ENCODE data around the gene LHFPL6. TPM values are rescaled to one million over a fixed set of nuclear protein-coding genes. Genes with fewer than 3 reads are reported as not detected.

The LHFPL6 gene
- total RNA-seq, 1 experiment from 2014 or later: 8.9 TPM

DNA sequence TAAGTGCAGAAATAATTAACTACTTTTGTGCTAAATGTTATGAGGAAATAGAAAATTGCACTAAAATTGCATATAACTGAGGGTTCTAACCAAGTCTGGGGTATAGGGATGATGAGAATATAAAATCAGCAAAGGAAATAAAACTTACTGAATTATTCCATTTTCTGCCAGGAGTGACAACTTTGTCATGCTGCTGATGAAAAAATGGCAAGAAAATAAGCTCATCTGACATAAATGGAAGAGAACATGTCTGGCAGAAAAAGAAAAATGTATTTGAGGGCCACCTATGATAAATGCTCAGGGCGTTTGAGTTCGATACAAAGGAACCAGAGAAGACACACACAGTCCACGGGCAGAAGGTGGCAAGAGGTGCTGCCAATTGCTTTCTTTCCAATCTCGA, 78.2 kb downstream of the LHFPL6 start:
- Mint-ChIP-seq H3K9me3 (ENCODE audit: unreplicated experiment) (no peaks in the 10 kb centered on the region), H3K36me3 (ENCODE audit: insufficient read depth, unreplicated experiment) (no peaks in the 10 kb centered on the region), H3K27me3 (ENCODE audit: insufficient read depth, unreplicated experiment) (no peaks in the 10 kb centered on the region), H3K4me1 (ENCODE audit: insufficient read depth, unreplicated experiment) (peaks cover 12% of the 10 kb centered on the region), H3K27ac (ENCODE audit: low read depth, unreplicated experiment) (no peak overlapping the region), H3K4me3 (ENCODE audit: unreplicated experiment) (no peak overlapping the region)
- ChIA-PET POLR2A (no interaction called here), CTCF (interaction anchor here (0.6 kb wide), 1 partner anchor 38 kb away, joined by 3 read pairs; no protein-coding TSS in a partner anchor)
- no TSS peak for BruUV-seq (replicated peaks)
- intact Hi-C loops (cut with micrococcal nuclease): no loop called here
- DNase-seq (ENCODE audit: unreplicated experiment): no peak
- TF ChIP-seq, protein P1, sequence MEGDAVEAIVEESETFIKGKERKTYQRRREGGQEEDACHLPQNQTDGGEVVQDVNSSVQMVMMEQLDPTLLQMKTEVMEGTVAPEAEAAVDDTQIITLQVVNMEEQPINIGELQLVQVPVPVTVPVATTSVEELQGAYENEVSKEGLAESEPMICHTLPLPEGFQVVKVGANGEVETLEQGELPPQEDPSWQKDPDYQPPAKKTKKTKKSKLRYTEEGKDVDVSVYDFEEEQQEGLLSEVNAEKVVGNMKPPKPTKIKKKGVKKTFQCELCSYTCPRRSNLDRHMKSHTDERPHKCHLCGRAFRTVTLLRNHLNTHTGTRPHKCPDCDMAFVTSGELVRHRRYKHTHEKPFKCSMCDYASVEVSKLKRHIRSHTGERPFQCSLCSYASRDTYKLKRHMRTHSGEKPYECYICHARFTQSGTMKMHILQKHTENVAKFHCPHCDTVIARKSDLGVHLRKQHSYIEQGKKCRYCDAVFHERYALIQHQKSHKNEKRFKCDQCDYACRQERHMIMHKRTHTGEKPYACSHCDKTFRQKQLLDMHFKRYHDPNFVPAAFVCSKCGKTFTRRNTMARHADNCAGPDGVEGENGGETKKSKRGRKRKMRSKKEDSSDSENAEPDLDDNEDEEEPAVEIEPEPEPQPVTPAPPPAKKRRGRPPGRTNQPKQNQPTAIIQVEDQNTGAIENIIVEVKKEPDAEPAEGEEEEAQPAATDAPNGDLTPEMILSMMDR (IDR thresholded peaks at IDR 0.05; ENCODE audit: unreplicated experiment): no peak

DNA sequence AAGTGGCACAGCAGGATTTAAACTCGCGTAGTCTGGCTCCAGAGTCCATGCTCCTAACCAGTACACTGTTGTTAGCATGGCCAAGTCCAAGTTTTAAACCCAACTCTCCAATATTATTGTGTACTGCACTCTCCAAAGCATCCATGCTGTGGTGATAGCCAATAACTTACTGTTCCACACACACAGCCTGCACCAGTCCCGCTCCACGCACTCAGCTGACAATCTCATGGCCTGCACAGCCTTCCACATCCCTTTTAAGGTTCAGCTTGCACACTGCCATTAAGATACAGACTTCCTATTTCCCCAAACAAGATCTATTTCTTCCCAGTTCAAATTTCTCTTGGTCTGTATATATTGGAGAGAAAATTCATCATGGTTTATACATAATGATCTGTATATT, 80.7 kb downstream of the LHFPL6 start:
- Mint-ChIP-seq H3K27ac (ENCODE audit: low read depth, unreplicated experiment) (no peak overlapping the region), H3K9me3 (ENCODE audit: unreplicated experiment) (no peaks in the 10 kb centered on the region), H3K27me3 (ENCODE audit: insufficient read depth, unreplicated experiment) (no peaks in the 10 kb centered on the region), H3K4me3 (ENCODE audit: unreplicated experiment) (no peak overlapping the region), H3K4me1 (ENCODE audit: insufficient read depth, unreplicated experiment) (peaks cover under 1% of the 10 kb centered on the region), H3K36me3 (ENCODE audit: insufficient read depth, unreplicated experiment) (no peaks in the 10 kb centered on the region)
- POLR2A ChIA-PET: interaction anchor here (0.9 kb wide), 1 partner anchor 10 kb away, joined by 3 read pairs; no protein-coding TSS in a partner anchor
- no TSS peak for BruUV-seq (replicated peaks)
- TF ChIP-seq, protein P1 (IDR thresholded peaks at IDR 0.05; ENCODE audit: unreplicated experiment): no peak
- intact Hi-C loops (cut with micrococcal nuclease): no loop called here
- CTCF ChIA-PET: interaction anchor here (0.9 kb wide), 1 partner anchor 90 kb away, joined by 3 read pairs; no protein-coding TSS in a partner anchor
- no peak for DNase-seq (ENCODE audit: unreplicated experiment)

DNA sequence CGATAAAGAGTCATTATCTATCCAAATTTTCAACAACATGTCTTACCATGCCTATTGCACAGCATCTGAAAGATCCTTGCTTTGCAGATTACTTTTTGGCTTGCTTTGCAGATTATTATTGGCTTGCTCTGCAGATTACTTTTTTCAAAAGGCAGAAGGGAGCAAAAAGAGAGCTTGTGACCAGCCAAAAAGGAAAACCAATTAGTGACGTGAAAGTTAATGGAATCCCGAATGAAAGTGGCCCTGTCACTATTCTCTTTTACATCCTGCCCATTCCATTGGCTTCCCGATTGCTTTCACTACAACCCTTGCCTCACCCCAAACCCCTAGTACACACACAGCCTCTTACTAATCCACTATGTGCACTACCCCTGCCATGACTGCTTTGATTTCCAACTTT, 81.3 kb downstream of the LHFPL6 start:
- no peaks in the 10 kb centered on the region for H3K36me3 Mint-ChIP-seq (ENCODE audit: insufficient read depth, unreplicated experiment)
- no peak overlapping the region for H3K4me3 Mint-ChIP-seq (ENCODE audit: unreplicated experiment)
- DNase-seq (ENCODE audit: unreplicated experiment): no peak
- POLR2A ChIA-PET: interaction anchor here (0.9 kb wide), 1 partner anchor 10 kb away, joined by 3 read pairs; no protein-coding TSS in a partner anchor
- TF ChIP-seq, protein P1 (IDR thresholded peaks at IDR 0.05; ENCODE audit: unreplicated experiment): no peak
- BruUV-seq (replicated peaks): no TSS peak
- intact Hi-C loops (cut with micrococcal nuclease): no loop called here
- CTCF ChIA-PET: interaction anchor here (0.9 kb wide), 1 partner anchor 90 kb away, joined by 3 read pairs; no protein-coding TSS in a partner anchor
- H3K9me3 Mint-ChIP-seq (ENCODE audit: unreplicated experiment): no peaks in the 10 kb centered on the region
- H3K27me3 Mint-ChIP-seq (ENCODE audit: insufficient read depth, unreplicated experiment): no peaks in the 10 kb centered on the region
- no peaks in the 10 kb centered on the region for H3K4me1 Mint-ChIP-seq (ENCODE audit: insufficient read depth, unreplicated experiment)
- H3K27ac Mint-ChIP-seq (ENCODE audit: low read depth, unreplicated experiment): no peak overlapping the region

DNA sequence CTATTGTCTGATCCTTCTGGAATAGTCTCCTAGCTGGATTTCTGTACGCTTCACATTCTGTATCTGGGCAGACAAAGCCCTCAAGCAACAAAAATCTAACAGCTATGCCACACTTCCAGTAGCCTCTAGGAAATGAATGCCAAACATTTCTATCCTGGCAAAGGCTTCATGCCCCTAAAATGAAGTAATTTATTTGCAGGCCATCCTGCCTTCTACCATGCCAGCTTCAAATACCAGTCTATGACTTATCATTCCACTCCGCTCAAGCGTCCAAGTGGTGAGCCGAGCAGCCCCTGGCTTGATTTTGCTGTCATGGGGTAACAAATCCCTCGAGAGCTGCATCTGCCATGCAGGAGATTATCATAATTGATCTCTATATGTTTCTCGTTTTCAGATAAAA, 86.9 kb downstream of the LHFPL6 start:
- no peak for DNase-seq (ENCODE audit: unreplicated experiment)
- peaks cover 10% of the 10 kb centered on the region for H3K4me1 Mint-ChIP-seq (ENCODE audit: insufficient read depth, unreplicated experiment)
- no peak overlapping the region for H3K4me3 Mint-ChIP-seq (ENCODE audit: unreplicated experiment)
- no peak overlapping the region for H3K27ac Mint-ChIP-seq (ENCODE audit: low read depth, unreplicated experiment)
- no peaks in the 10 kb centered on the region for H3K27me3 Mint-ChIP-seq (ENCODE audit: insufficient read depth, unreplicated experiment)
- TF ChIP-seq, protein P1 (IDR thresholded peaks at IDR 0.05; ENCODE audit: unreplicated experiment): no peak
- ChIA-PET CTCF (interaction anchor here (0.6 to 1.3 kb wide), 2 partner anchors 11 to 14 kb away, joined by 3 to 8 read pairs; no protein-coding TSS in a partner anchor), POLR2A (interaction anchor here (1.1 to 1.5 kb wide), 2 partner anchors 9 to 32 kb away, joined by 3 to 4 read pairs; no protein-coding TSS in a partner anchor)
- H3K36me3 Mint-ChIP-seq (ENCODE audit: insufficient read depth, unreplicated experiment): no peaks in the 10 kb centered on the region
- BruUV-seq (replicated peaks): no TSS peak
- no peaks in the 10 kb centered on the region for H3K9me3 Mint-ChIP-seq (ENCODE audit: unreplicated experiment)
- intact Hi-C loops (cut with micrococcal nuclease): no loop called here

Measured in MCF 10A (cell line).